ENCODE measurements around the gene DDX51. TPM values are rescaled to one million over a fixed set of nuclear protein-coding genes. Genes with fewer than 3 reads are reported as not detected.

The DDX51 gene
- total RNA-seq, 1 experiment from 2014 or later, result 38.1 TPM

DNA sequence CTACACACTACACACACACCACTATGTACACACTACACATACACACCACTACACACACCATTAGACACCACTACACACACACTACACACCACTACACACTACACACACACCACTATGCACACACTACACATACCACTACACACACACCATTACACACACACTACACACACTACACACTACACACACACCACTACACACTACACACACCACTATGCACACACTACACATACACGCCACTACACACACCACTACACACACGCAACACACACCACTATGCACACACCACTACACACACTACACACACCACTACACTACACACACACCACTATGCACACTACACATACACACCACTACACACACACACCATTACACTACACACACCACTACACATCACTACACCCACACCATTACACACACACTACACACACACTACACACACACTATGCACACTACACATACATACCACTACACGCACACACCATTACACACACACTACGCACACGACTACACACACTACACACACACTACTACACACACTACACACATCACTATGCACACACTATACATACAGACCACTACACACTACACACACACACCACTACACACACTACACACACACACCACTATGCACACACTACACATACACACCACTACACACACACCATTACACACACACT lies 13.8 kb upstream of the DDX51 start:
- Histone ChIP-seq H3K4me2 (ENCODE audit: low read length) (no peak overlapping the region), H3K4me1 (ENCODE audit: control insufficient read depth in 1 of 2, insufficient read depth in 2 of 2, low read length in 2 of 2) (peaks cover 0 to 7% of the 10 kb centered on the region in 2 experiments; a peak in 1 of 4 replicates), H3K79me2 (ENCODE audit: insufficient read depth, low read length) (no peaks in the 10 kb centered on the region), H4K20me1 (ENCODE audit: insufficient read depth) (no peaks in the 10 kb centered on the region), H3K4me3 (replicated peaks in 1 of 2; ENCODE audit: low read depth in 1 of 2, low read length in 2 of 2) (no peak overlapping the region), H2AFZ (ENCODE audit: low read depth, low read length, poor library complexity, severe bottlenecking) (no peak overlapping the region), H3K36me3 (ENCODE audit: control insufficient read depth in 1 of 2, insufficient read depth in 2 of 2, low read length in 2 of 2) (peaks cover 0 to 26% of the 10 kb centered on the region in 2 experiments; a peak in 1 of 4 replicates), H3K9me3 (ENCODE audit: control insufficient read depth in 1 of 2, insufficient read depth in 1 of 2, low read depth in 1 of 2, low read length in 2 of 2) (peaks cover 0 to 16% of the 10 kb centered on the region in 2 experiments; a peak in 1 of 4 replicates), H3K9me2 (ENCODE audit: insufficient read depth) (no peaks in the 10 kb centered on the region), H3K9ac (ENCODE audit: low read length) (no peak overlapping the region), H3K27me3 (ENCODE audit: insufficient read depth, low read length) (no peaks in the 10 kb centered on the region), H3K27ac (ENCODE audit: low read depth, low read length) (no peak overlapping the region)
- DNase-seq (ENCODE audit: low read depth, low spot score) (no peak), ATAC-seq (no peak)
- POLR2A ChIA-PET, result no interaction called here
- intact Hi-C loops (cut with micrococcal nuclease), result no loop called here
- TF ChIP-seq EZH2phosphoT487 (IDR thresholded peaks at IDR 0.05; ENCODE audit: borderline replicate concordance) (no peak), ZFX (IDR thresholded peaks at IDR 0.05) (no peak), EZH2 (IDR thresholded peaks at IDR 0.05) (no peak), YY1 (IDR thresholded peaks at IDR 0.05; ENCODE audit: extremely low read depth, insufficient replicate concordance, low read depth, low read length) (no peak)
- TF ChIP-seq, protein P1, sequence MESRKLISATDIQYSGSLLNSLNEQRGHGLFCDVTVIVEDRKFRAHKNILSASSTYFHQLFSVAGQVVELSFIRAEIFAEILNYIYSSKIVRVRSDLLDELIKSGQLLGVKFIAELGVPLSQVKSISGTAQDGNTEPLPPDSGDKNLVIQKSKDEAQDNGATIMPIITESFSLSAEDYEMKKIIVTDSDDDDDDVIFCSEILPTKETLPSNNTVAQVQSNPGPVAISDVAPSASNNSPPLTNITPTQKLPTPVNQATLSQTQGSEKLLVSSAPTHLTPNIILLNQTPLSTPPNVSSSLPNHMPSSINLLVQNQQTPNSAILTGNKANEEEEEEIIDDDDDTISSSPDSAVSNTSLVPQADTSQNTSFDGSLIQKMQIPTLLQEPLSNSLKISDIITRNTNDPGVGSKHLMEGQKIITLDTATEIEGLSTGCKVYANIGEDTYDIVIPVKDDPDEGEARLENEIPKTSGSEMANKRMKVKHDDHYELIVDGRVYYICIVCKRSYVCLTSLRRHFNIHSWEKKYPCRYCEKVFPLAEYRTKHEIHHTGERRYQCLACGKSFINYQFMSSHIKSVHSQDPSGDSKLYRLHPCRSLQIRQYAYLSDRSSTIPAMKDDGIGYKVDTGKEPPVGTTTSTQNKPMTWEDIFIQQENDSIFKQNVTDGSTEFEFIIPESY (IDR thresholded peaks at IDR 0.05; ENCODE audit: extremely low read depth, insufficient replicate concordance, low read length), result no peak
- TF ChIP-seq, protein P2, sequence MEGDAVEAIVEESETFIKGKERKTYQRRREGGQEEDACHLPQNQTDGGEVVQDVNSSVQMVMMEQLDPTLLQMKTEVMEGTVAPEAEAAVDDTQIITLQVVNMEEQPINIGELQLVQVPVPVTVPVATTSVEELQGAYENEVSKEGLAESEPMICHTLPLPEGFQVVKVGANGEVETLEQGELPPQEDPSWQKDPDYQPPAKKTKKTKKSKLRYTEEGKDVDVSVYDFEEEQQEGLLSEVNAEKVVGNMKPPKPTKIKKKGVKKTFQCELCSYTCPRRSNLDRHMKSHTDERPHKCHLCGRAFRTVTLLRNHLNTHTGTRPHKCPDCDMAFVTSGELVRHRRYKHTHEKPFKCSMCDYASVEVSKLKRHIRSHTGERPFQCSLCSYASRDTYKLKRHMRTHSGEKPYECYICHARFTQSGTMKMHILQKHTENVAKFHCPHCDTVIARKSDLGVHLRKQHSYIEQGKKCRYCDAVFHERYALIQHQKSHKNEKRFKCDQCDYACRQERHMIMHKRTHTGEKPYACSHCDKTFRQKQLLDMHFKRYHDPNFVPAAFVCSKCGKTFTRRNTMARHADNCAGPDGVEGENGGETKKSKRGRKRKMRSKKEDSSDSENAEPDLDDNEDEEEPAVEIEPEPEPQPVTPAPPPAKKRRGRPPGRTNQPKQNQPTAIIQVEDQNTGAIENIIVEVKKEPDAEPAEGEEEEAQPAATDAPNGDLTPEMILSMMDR (IDR thresholded peaks at IDR 0.05 in 2 of 3, conservative IDR thresholded peaks at IDR 0.05 in 1 of 3; ENCODE audit: borderline replicate concordance in 1 of 3, insufficient read depth in 1 of 3, low read depth in 2 of 3, low read length in 2 of 3), result no peak
- CTCF ChIA-PET, result no interaction called here
- no TSS peak for BruUV-seq (replicated peaks)
- RAD21 ChIA-PET (ENCODE audit: low non-redundant PET in 1 of 2, low total read pairs in 2 of 2, uncharacterized antibody in 2 of 2, unreplicated experiment in 2 of 2), result no interaction called here

Data from HCT116 (cell line).